Epidermal melanocyte (primary cell): ENCODE measurements around the gene ORC4.
"Not testable (repeated sequence)": the region's sequence is repeated elsewhere in the genome, so short reads cannot be mapped to it uniquely, and the experiment has no call there.

Source experiments
- DNase-seq: peaks from one replicate; pipeline ENCODE4 v3.0.0; 2011; ENCODE audit warnings: low spot score; ENCODE audit not compliant: insufficient read length

ORC4 gene

GRCh38 chr2:148014616-148015015 lies 5.9 kb downstream of the ORC4 start:
- no peak for DNase-seq

- DNase-seq, result no peak
Observed at GRCh38 chr2:148013876-148014275, 6.7 kb downstream of the ORC4 start.

- not testable (repeated sequence) for DNase-seq
Observed at GRCh38 chr2:148008411-148008810, 12.1 kb downstream of the ORC4 start.

- DNase-seq, result no peak
Observed at GRCh38 chr2:148007219-148007900, 13.2 kb downstream of the ORC4 start.

- DNase-seq, result no peak
Observed at GRCh38 chr2:148006249-148007007, 14.1 kb downstream of the ORC4 start.

- DNase-seq, result not testable (repeated sequence)
Observed at GRCh38 chr2:148002420-148002819, 18.1 kb downstream of the ORC4 start.

GRCh38 chr2:148000095-148000494 lies 20.4 kb downstream of the ORC4 start:
- no peak for DNase-seq

GRCh38 chr2:147999126-147999525 lies 21.4 kb downstream of the ORC4 start:
- no peak for DNase-seq

- DNase-seq, result no peak
Observed at GRCh38 chr2:147998203-147998602, 22.3 kb downstream of the ORC4 start.

- no peak for DNase-seq
Observed at GRCh38 chr2:147996828-147997227, 23.7 kb downstream of the ORC4 start.

GRCh38 chr2:147994965-147995364 lies 25.6 kb downstream of the ORC4 start:
- DNase-seq, result not testable (repeated sequence)

GRCh38 chr2:147989809-147990403 lies 30.6 kb downstream of the ORC4 start:
- peak; percentile 50 for DNase-seq

GRCh38 chr2:147989102-147989501 lies 31.4 kb downstream of the ORC4 start:
- no peak for DNase-seq

GRCh38 chr2:147980940-147981528 lies 39.5 kb downstream of the ORC4 start:
- DNase-seq, result no peak

GRCh38 chr2:147977679-147978078 lies 42.9 kb downstream of the ORC4 start:
- no peak for DNase-seq

GRCh38 chr2:147976102-147976501 lies 44.4 kb downstream of the ORC4 start:
- no peak for DNase-seq

- DNase-seq, result no peak
Observed at GRCh38 chr2:147968571-147968970, 52.0 kb downstream of the ORC4 start.

GRCh38 chr2:147952118-147952517 lies 68.4 kb downstream of the ORC4 start:
- no peak for DNase-seq

GRCh38 chr2:147945660-147946059 lies 74.9 kb downstream of the ORC4 start:
- DNase-seq, result no peak

GRCh38 chr2:147939313-147939712 lies 81.2 kb downstream of the ORC4 start:
- DNase-seq, result no peak

- no peak for DNase-seq
Observed at GRCh38 chr2:147937744-147938349, 82.7 kb downstream of the ORC4 start.
